ENCODE measurements around the gene GNAQ. TPM values are rescaled to one million over a fixed set of nuclear protein-coding genes. Genes with fewer than 3 reads are reported as not detected.

GNAQ gene
- total RNA-seq, 1 experiment from 2014 or later, result 48.6 TPM

GRCh38 chr9:77891128-77891800, 140.3 kb downstream of the GNAQ start:
- no peak overlapping the region for H2BK15ac ChIP-seq (ENCODE audit: low read depth, low read length)
- WGBS (ENCODE audit: extremely low coverage, insufficient read length, low lambda C conversion rate), result 100% methylated on average over 1 of the region's 8 CpGs
- no peak overlapping the region for H4K8ac ChIP-seq (replicated peaks; ENCODE audit: insufficient read length, low read depth, low read length)
- no peaks in the 10 kb centered on the region for H3K27me3 Mint-ChIP-seq (ENCODE audit: low read depth)
- TF ChIP-seq CTCF (conservative IDR thresholded peaks at IDR 0.05), result no peak
- no peak overlapping the region for H3K27ac ChIP-seq (ENCODE audit: insufficient read length, low read depth, low read length)
- H3K4me1 Mint-ChIP-seq, result peaks cover 11 to 12% of the 10 kb centered on the region in 2 experiments
- H3K14ac ChIP-seq (ENCODE audit: insufficient read depth, low read length), result no peak overlapping the region
- H2AK5ac ChIP-seq (ENCODE audit: insufficient read length, low read length), result no peak overlapping the region
- H3K9me3 Mint-ChIP-seq, result no peaks in the 10 kb centered on the region
- peaks cover 5 to 9% (median 8%) of the 10 kb centered on the region in 3 experiments; a peak in 5 of 7 replicates for H3K36me3 Mint-ChIP-seq (ENCODE audit: insufficient read depth in 1 of 3, low read depth in 3 of 3)
- no peak overlapping the region for H3K4me3 Mint-ChIP-seq
- no peak overlapping the region; a peak in 2 of 7 replicates for H3K27ac Mint-ChIP-seq
- no peak overlapping the region for H2AFZ ChIP-seq (ENCODE audit: low read length)
- H3K56ac ChIP-seq (ENCODE audit: insufficient read length, low read depth, low read length), result no peak overlapping the region
- no peak overlapping the region for H4K91ac ChIP-seq (ENCODE audit: insufficient read length, low read depth, low read length)
- no peaks in the 10 kb centered on the region for H4K20me1 ChIP-seq (ENCODE audit: control insufficient read depth, insufficient read depth, insufficient read length)
- no peaks in the 10 kb centered on the region for H3K79me2 ChIP-seq (ENCODE audit: insufficient read depth, low read length)
- H2BK20ac ChIP-seq (ENCODE audit: low read depth, low read length, poor library complexity, severe bottlenecking), result no peak overlapping the region
- H3K4me2 ChIP-seq (ENCODE audit: insufficient read depth, insufficient read length, low read length), result no peak overlapping the region
- H3K27me3 ChIP-seq (ENCODE audit: insufficient read depth, low read length), result no peaks in the 10 kb centered on the region
- no peak overlapping the region for H3T11ph ChIP-seq (ENCODE audit: low read length)
- no peak overlapping the region for H4K5ac ChIP-seq (ENCODE audit: insufficient read length, low read depth, low read length)
- no peak overlapping the region for H2BK5ac ChIP-seq (ENCODE audit: insufficient read length, low read length)
- no peaks in the 10 kb centered on the region for H3K4me1 ChIP-seq (ENCODE audit: insufficient read depth, low read length)
- H3K9ac ChIP-seq (ENCODE audit: extremely low read depth, insufficient read length, low read length), result no peak overlapping the region
- no peak overlapping the region for H2BK120ac ChIP-seq (ENCODE audit: low read depth, low read length, poor library complexity, severe bottlenecking)
- H3K9me3 ChIP-seq (ENCODE audit: control insufficient read depth, low read depth, low read length), result no peaks in the 10 kb centered on the region
- no peaks in the 10 kb centered on the region for H3K23me2 ChIP-seq (ENCODE audit: insufficient read length, low read depth, low read length, poor library complexity, severe bottlenecking)
- H3K79me1 ChIP-seq (ENCODE audit: insufficient read depth, low read depth, low read length, poor library complexity, severe bottlenecking), result no peaks in the 10 kb centered on the region
- H3K23ac ChIP-seq (ENCODE audit: insufficient read length, low read depth, low read length), result no peak overlapping the region
- no peak for DNase-seq
- H3K18ac ChIP-seq (ENCODE audit: insufficient read length, low read depth, low read length), result no peak overlapping the region
- H2BK12ac ChIP-seq (ENCODE audit: insufficient read length, low read depth, low read length), result no peak overlapping the region
- no peak overlapping the region for H3K4ac ChIP-seq (ENCODE audit: low read depth, low read length)
